ENCODE measurements around the gene MMD. TPM values are rescaled to one million over a fixed set of nuclear protein-coding genes. Genes with fewer than 3 reads are reported as not detected.
"Not testable (repeated sequence)": the region's sequence is repeated elsewhere in the genome, so short reads cannot be mapped to it uniquely, and the experiment has no call there.

Gene MMD
- total and polyA plus RNA-seq, 3 donors from 2014 or later, result 38.3 to 73.1 (median 53.7) TPM

GRCh38 chr17:55451203-55451641 lies 29.6 kb upstream of the MMD start:
- Histone ChIP-seq H3K4me1 (peaks cover 11% of the 10 kb centered on the region), H3K27ac (no peak overlapping the region), H3K4me3 (no peak overlapping the region), H3K27me3 (no peaks in the 10 kb centered on the region), H3K9me3 (no peaks in the 10 kb centered on the region), H3K36me3 (ENCODE audit: low read depth, missing control alignments) (no peaks in the 10 kb centered on the region)
- intact Hi-C loops (cut with DNase I; ENCODE audit: low total_unique reads), result no loop called here
- TF ChIP-seq, protein P1, sequence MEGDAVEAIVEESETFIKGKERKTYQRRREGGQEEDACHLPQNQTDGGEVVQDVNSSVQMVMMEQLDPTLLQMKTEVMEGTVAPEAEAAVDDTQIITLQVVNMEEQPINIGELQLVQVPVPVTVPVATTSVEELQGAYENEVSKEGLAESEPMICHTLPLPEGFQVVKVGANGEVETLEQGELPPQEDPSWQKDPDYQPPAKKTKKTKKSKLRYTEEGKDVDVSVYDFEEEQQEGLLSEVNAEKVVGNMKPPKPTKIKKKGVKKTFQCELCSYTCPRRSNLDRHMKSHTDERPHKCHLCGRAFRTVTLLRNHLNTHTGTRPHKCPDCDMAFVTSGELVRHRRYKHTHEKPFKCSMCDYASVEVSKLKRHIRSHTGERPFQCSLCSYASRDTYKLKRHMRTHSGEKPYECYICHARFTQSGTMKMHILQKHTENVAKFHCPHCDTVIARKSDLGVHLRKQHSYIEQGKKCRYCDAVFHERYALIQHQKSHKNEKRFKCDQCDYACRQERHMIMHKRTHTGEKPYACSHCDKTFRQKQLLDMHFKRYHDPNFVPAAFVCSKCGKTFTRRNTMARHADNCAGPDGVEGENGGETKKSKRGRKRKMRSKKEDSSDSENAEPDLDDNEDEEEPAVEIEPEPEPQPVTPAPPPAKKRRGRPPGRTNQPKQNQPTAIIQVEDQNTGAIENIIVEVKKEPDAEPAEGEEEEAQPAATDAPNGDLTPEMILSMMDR (IDR thresholded peaks at IDR 0.05), result no peak
- no peak for TF ChIP-seq POLR2A (IDR thresholded peaks at IDR 0.05)
- 62 to 80% methylated on average over 1 of the region's 1 CpG for WGBS, 2 donors
- DNase-seq, result no peak

- intact Hi-C loops (cut with DNase I; ENCODE audit: low total_unique reads), result no loop called here
- peaks cover 11% of the 10 kb centered on the region for H3K4me1 ChIP-seq
- TF ChIP-seq, protein P1 (IDR thresholded peaks at IDR 0.05), result no peak
- TF ChIP-seq POLR2A (IDR thresholded peaks at IDR 0.05), result no peak
- no peaks in the 10 kb centered on the region for H3K27me3 ChIP-seq
- no peak for DNase-seq
- H3K27ac ChIP-seq, result no peak overlapping the region
- no peaks in the 10 kb centered on the region for H3K9me3 ChIP-seq
- H3K4me3 ChIP-seq, result no peak overlapping the region
- WGBS, 2 donors, result 82 to 83% methylated on average over 7 of the region's 7 CpGs
- H3K36me3 ChIP-seq (ENCODE audit: low read depth, missing control alignments), result no peaks in the 10 kb centered on the region
These were observed 28.7 kb upstream of the MMD start for GRCh38 chr17:55450232-55450825.

DNA sequence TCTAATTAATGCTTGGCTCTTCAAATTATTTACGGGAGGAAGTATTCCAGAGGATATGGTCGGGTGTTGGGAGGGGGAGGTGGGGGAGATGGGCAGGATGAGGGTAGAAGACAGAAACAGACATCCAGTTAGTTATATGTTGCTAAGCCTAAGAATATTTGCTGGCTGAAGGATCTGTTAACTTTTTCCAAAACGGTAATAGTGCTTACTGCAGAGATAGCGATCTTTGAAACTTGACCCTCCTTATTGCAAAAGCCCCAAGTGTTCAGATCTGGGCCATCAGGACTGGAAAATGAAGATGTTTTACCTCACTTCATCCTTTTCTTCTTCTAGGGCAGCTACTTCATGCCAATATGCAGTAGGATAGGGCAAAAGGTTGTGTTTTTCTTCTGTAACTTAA lies 27.0 kb upstream of the MMD start:
- peaks cover 14% of the 10 kb centered on the region for H3K4me1 ChIP-seq

DNA sequence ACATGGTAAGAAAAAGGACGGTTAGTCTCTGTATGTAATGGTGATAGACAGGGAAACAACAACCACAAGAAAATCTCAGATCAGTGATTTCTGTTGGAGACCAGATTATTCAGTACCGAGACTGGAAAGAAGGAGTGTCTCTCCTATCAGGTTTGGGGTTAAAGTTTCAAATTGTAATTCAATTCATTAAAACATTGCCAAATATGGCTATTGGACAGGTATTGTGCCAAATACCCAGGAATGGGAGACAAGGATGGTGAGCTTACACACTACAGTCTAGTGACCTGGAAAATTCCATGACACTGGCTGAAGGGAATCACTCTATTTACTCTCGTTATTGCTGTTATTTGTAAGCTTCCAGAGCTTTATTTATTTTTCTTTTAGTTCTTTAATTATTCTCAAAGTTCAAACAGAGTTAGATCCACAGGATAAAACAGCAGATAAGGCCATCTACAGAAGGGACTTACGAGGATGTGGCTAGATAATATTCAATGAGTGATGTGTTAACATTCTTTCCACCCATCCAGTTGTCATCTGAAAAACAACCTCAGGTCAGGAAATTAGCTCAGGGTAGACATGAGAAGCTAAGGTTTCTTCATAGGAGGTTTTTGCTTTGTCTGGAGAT lies 25.1 kb upstream of the MMD start:
- no peaks in the 10 kb centered on the region for H3K9me3 ChIP-seq
- no peak overlapping the region for H3K4me3 ChIP-seq
- no peak for TF ChIP-seq POLR2A (IDR thresholded peaks at IDR 0.05)
- TF ChIP-seq, protein P1 (IDR thresholded peaks at IDR 0.05), result no peak
- H3K27me3 ChIP-seq, result no peaks in the 10 kb centered on the region
- DNase-seq, result no peak
- H3K4me1 ChIP-seq, result peaks cover 34% of the 10 kb centered on the region
- intact Hi-C loops (cut with DNase I; ENCODE audit: low total_unique reads), result no loop called here
- H3K36me3 ChIP-seq (ENCODE audit: low read depth, missing control alignments), result no peaks in the 10 kb centered on the region
- 71 to 72% methylated on average over 4 of the region's 4 CpGs for WGBS, 2 donors
- no peak overlapping the region for H3K27ac ChIP-seq

More for the DNA sequence above, 27.0 kb upstream of the MMD start:
- no peak for TF ChIP-seq POLR2A (IDR thresholded peaks at IDR 0.05)
- TF ChIP-seq, protein P1 (IDR thresholded peaks at IDR 0.05), result no peak
- H3K27me3 ChIP-seq, result no peaks in the 10 kb centered on the region
- no peaks in the 10 kb centered on the region for H3K9me3 ChIP-seq
- WGBS, 2 donors, result 58 to 62% methylated on average over 4 of the region's 4 CpGs
- H3K36me3 ChIP-seq (ENCODE audit: low read depth, missing control alignments), result no peaks in the 10 kb centered on the region
- intact Hi-C loops (cut with DNase I; ENCODE audit: low total_unique reads), result no loop called here
- no peak for DNase-seq
- H3K27ac ChIP-seq, result no peak overlapping the region
- H3K4me3 ChIP-seq, result no peak overlapping the region

- DNase-seq; H3K27ac ChIP-seq; H3K36me3 ChIP-seq (ENCODE audit: low read depth, missing control alignments); intact Hi-C loops (cut with DNase I; ENCODE audit: low total_unique reads); H3K9me3 ChIP-seq; H3K4me3 ChIP-seq; H3K27me3 ChIP-seq: not testable (repeated sequence)
- WGBS, 2 donors, result 98 to 100% methylated on average over 4 of the region's 4 CpGs
- H3K4me1 ChIP-seq, result peaks cover 36% of the 10 kb centered on the region
These were observed 24.4 kb upstream of the MMD start for GRCh38 chr17:55446004-55446403.

All from testis (tissue), 3 donors.